Gastroesophageal sphincter (tissue), 3 donors: ENCODE data around the gene MAP4K4.

Source experiments
- EP300 ChIP-seq: sonication (generic); formaldehyde crosslinking; IDR thresholded peaks from one replicate; pipeline ENCODE4 v1.6.1; 2017; ENCODE audit warnings: antibody characterized with exemption, mild to moderate bottlenecking
- POLR2A ChIP-seq, 2 donors: fragments of 450-650 bp; IDR thresholded peaks; one replicate each; pipeline ENCODE4 v1.6.1; 2017; ENCODE audit warnings: antibody characterized with exemption in 2 of 2, mild to moderate bottlenecking in 2 of 2, moderate library complexity in 1 of 2
- POLR2AphosphoS5 ChIP-seq: sonication (generic); formaldehyde crosslinking; IDR thresholded peaks from one replicate; pipeline ENCODE4 v1.6.1; 2017; ENCODE audit warnings: antibody characterized with exemption
- TF ChIP-seq, protein P1 (sequence below), 4 experiments: fragments of 200-600 bp in 2 of 4; fragments of 450-650 bp in 2 of 4; sonication (generic) in 1 of 4; IDR thresholded peaks; one replicate each; pipeline ENCODE4 v1.5.1; 2017 to 2019; ENCODE audit warnings: antibody characterized with exemption in 4 of 4, mild to moderate bottlenecking in 2 of 4, moderate library complexity in 2 of 4

DNA sequence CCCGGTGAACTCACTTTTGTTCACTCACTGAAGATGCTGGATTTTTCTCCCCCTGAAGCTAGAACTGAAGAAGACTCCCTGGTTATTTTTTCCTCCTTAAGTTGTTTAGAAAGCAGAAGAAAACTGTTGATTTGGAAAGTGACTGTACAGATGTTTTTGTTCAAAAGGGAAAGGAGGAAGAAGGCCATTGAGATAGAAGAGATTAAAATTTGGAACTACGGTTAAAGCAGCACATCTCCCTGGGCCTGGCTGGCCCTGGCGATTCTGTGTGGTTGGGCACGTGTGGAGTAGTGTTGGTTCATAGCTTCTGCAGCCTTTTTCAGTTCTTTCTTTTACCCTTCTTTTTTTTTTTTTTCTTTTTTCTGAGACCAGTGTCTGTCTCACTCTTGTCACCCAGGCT is 109.2 kb downstream of the MAP4K4 start:
- TF ChIP-seq, protein P1, sequence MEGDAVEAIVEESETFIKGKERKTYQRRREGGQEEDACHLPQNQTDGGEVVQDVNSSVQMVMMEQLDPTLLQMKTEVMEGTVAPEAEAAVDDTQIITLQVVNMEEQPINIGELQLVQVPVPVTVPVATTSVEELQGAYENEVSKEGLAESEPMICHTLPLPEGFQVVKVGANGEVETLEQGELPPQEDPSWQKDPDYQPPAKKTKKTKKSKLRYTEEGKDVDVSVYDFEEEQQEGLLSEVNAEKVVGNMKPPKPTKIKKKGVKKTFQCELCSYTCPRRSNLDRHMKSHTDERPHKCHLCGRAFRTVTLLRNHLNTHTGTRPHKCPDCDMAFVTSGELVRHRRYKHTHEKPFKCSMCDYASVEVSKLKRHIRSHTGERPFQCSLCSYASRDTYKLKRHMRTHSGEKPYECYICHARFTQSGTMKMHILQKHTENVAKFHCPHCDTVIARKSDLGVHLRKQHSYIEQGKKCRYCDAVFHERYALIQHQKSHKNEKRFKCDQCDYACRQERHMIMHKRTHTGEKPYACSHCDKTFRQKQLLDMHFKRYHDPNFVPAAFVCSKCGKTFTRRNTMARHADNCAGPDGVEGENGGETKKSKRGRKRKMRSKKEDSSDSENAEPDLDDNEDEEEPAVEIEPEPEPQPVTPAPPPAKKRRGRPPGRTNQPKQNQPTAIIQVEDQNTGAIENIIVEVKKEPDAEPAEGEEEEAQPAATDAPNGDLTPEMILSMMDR (IDR thresholded peaks at IDR 0.05), result no peak
- no peak for TF ChIP-seq POLR2AphosphoS5
- TF ChIP-seq EP300, result no peak
- TF ChIP-seq POLR2A (IDR thresholded peaks at IDR 0.05), result no peak
